Upper lobe of left lung (tissue), 4 donors: ENCODE data around the gene NRSN1.

Experiments used
- CTCF ChIP-seq, 6 experiments: fragments of 450-650 bp in 4 of 6; fragments of 200-600 bp in 2 of 6; sonication (generic) in 2 of 6; IDR thresholded peaks; one replicate each; pipeline ENCODE4 v1.5.1; 2016 to 2019; ENCODE audit warnings: antibody characterized with exemption in 6 of 6
- EP300 ChIP-seq, 4 donors: sonication (generic); formaldehyde crosslinking; IDR thresholded peaks; one replicate each; pipeline ENCODE4 v1.5.1; 2017; ENCODE audit warnings: antibody characterized with exemption in 4 of 4, control low read depth in 2 of 4
- POLR2A ChIP-seq, 4 donors: fragments of 450-650 bp; IDR thresholded peaks; one replicate each; pipeline ENCODE4 v1.5.1; 2016 to 2017; ENCODE audit warnings: antibody characterized with exemption in 4 of 4, mild to moderate bottlenecking in 2 of 4
- POLR2AphosphoS5 ChIP-seq, 2 donors: sonication (generic); formaldehyde crosslinking; IDR thresholded peaks; one replicate each; pipeline ENCODE4 v1.5.1; 2017; ENCODE audit warnings: antibody characterized with exemption in 2 of 2

- no peak for TF ChIP-seq POLR2AphosphoS5 (IDR thresholded peaks at IDR 0.05)
- no peak for TF ChIP-seq CTCF (IDR thresholded peaks at IDR 0.05)
- TF ChIP-seq POLR2A (IDR thresholded peaks at IDR 0.05) = no peak
- no peak for TF ChIP-seq EP300 (IDR thresholded peaks at IDR 0.05)
Observed at GRCh38 chr6:24194978-24195700, 69.1 kb downstream of the NRSN1 start.
